Measurements from ENCODE around the gene SULT1B1.
A peak's percentile ranks its signal among the peaks of the same experiment; 100 is the strongest.

Gene SULT1B1

DNA sequence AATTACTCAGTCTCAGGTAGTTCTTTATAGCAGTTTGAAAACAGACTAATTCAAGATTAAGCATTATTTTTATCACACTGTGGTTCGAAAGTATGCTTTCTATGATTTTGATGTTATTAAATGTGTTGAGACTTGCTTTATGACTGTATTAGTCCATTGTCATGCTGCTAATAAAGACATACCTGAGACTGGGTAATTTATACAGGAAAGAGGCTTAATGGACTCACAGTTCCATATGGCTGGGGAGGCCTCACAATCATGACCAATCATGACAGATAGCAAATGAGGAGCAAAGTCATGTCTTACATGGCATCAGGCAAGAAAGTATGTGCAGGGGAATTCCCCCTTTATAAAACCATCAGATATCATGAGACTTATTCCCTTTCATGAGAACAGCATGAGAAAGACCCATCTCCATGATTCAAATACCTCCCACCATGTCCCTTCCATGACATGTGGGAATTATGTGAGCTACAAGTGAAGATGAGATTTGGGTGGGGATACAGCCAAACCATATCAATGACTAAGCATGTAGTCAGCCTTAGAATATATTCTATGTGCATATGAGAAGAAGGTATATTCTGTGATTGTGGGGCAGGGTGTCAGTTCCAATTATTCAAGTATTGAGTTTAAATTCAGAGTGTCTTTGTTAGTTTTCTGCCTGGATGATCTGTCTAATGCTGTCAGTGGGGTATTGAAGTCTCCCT is 62.7 kb downstream of the SULT1B1 start:
- DNase-seq (ENCODE audit: low spot score), result no peak

DNA sequence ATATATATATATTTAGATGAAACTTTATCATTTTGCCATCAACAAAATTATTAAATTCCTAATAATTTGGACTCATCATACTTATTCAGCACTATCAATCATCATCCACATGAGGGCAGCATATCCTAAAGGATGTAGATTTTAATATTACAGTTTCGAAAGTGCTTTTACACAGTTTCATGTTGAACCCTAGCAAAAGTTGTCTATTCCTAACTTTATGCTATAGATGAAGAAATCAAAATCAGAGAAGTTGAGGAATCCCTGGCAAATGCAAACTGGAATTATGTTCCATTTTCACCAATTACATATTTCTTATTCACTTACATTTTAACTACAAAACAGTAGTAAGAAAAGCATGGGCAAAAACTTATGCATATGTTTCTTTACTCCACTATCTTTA is 70.8 kb downstream of the SULT1B1 start:
- DNase-seq (ENCODE audit: low spot score), result peak; percentile 7

DNA sequence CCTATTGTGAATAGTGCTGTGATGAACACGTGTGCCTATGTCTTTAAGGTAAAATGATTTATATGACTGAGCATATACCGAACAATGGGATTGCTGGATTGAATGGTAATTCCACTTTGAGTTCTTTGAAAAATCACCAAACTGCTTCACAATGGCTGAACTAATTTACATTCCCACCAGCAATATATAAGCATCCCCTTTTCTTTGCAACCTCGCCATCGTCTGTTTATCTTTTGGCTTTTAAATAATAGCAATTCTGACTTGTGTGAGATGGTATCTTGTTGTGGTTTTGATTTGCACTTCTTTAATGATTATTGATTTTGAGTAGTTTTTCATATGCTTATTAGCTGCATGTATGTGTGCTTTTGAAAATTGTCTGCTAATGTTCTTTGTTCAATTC is 75.6 kb downstream of the SULT1B1 start:
- no peak for DNase-seq (ENCODE audit: low spot score)

All from AG08396 (cell line).